Breast epithelium (tissue), 3 donors: Measurements from ENCODE around the gene CUBN.

Experiments
- CTCF ChIP-seq, 3 donors: fragments of 450-650 bp; IDR thresholded peaks; one replicate each; pipeline ENCODE4 v1.5.1; 2016 to 2017; ENCODE audit warnings: antibody characterized with exemption in 3 of 3, mild to moderate bottlenecking in 3 of 3, moderate library complexity in 3 of 3
- POLR2A ChIP-seq: fragments of 450-650 bp; IDR thresholded peaks from one replicate; pipeline ENCODE4 v1.6.1; 2016; ENCODE audit warnings: antibody characterized with exemption, mild to moderate bottlenecking, moderate library complexity
- POLR2AphosphoS5 ChIP-seq, 3 donors: sonication (generic); formaldehyde crosslinking; IDR thresholded peaks; one replicate each; pipeline ENCODE4 v1.6.1; 2017; ENCODE audit warnings: antibody characterized with exemption in 3 of 3

GRCh38 chr10:16886031-16886430, 243.6 kb downstream of the CUBN start:
- TF ChIP-seq CTCF (IDR thresholded peaks at IDR 0.05) (no peak), POLR2AphosphoS5 (IDR thresholded peaks at IDR 0.05) (no peak), POLR2A (no peak)
